ENCODE measurements around the gene KCNH4. TPM values are rescaled to one million over a fixed set of nuclear protein-coding genes. Genes with fewer than 3 reads are reported as not detected.

The KCNH4 gene
- total RNA-seq, 2 experiments from 2014 or later = not detected

- Histone ChIP-seq H3K36me3 (ENCODE audit: insufficient read depth, low read length) (peaks cover 49% of the 10 kb centered on the region), H3K9me3 (ENCODE audit: low read length) (no peaks in the 10 kb centered on the region), H3K4me3 (ENCODE audit: low read depth, low read length, poor library complexity, severe bottlenecking) (peak within 1 kb of the TSS; percentile 77), H3K79me2 (ENCODE audit: insufficient read depth, low read depth, low read length) (peaks cover 3% of the 10 kb centered on the region; the same call in 1 of the 2 replicates), H3K9me2 (ENCODE audit: insufficient read depth, low read length) (no peaks in the 10 kb centered on the region), H3K4me1 (ENCODE audit: insufficient read depth, low read length, poor library complexity, severe bottlenecking) (peaks cover 44% of the 10 kb centered on the region), H2AFZ (ENCODE audit: low read length) (0 out of 2 replicates have a peak within 1 kb of the TSS, but pooled peaks have one; percentile 34), H4K20me1 (ENCODE audit: insufficient read depth, low read length) (no peaks in the 10 kb centered on the region), H3K4me2 (ENCODE audit: low read length) (peak within 1 kb of the TSS; percentile 86), H3K27ac (ENCODE audit: low read depth, low read length, poor library complexity, severe bottlenecking) (peak within 1 kb of the TSS; percentile 46)
- no TSS peak for BruUV-seq (replicated peaks)
- POLR2A ChIA-PET = interaction anchor here (0.6 to 1.9 kb wide), 13 partner anchors 9 to 267 kb away, joined by 3 to 12 read pairs (median 4); partner anchors contain the start of genes NKIRAS2 and STAT3
- intact Hi-C loops (cut with micrococcal nuclease; ENCODE audit: unreplicated experiment) = no loop called here
- no peak for TF ChIP-seq EZH2phosphoT487 (IDR thresholded peaks at IDR 0.05; ENCODE audit: borderline replicate concordance, low read depth, low read length)
- TF ChIP-seq, protein P1, sequence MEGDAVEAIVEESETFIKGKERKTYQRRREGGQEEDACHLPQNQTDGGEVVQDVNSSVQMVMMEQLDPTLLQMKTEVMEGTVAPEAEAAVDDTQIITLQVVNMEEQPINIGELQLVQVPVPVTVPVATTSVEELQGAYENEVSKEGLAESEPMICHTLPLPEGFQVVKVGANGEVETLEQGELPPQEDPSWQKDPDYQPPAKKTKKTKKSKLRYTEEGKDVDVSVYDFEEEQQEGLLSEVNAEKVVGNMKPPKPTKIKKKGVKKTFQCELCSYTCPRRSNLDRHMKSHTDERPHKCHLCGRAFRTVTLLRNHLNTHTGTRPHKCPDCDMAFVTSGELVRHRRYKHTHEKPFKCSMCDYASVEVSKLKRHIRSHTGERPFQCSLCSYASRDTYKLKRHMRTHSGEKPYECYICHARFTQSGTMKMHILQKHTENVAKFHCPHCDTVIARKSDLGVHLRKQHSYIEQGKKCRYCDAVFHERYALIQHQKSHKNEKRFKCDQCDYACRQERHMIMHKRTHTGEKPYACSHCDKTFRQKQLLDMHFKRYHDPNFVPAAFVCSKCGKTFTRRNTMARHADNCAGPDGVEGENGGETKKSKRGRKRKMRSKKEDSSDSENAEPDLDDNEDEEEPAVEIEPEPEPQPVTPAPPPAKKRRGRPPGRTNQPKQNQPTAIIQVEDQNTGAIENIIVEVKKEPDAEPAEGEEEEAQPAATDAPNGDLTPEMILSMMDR (conservative IDR thresholded peaks at IDR 0.05; ENCODE audit: low read length) = no peak
- CTCF ChIA-PET (ENCODE audit: unreplicated experiment) = interaction anchor here (0.6 to 2.1 kb wide), 4 partner anchors 8 to 101 kb away, joined by 3 to 12 read pairs (median 5); partner anchors contain the start of gene NKIRAS2
- DNase-seq (ENCODE audit: low spot score) = peak; percentile 87
Observed at GRCh38 chr17:42120770-42121769, 59.9 kb downstream of the KCNH4 start, which contains the start of gene KAT2A. TSS of gene KAT2A (minus strand) at chr17:42121367. CDS start at chr17:42121304, 63 bp downstream.

GRCh38 chr17:42120161-42120769 is 60.7 kb downstream of the KCNH4 start:
- TF ChIP-seq EZH2phosphoT487 (IDR thresholded peaks at IDR 0.05; ENCODE audit: borderline replicate concordance, low read depth, low read length) = no peak
- TF ChIP-seq, protein P1 (conservative IDR thresholded peaks at IDR 0.05; ENCODE audit: low read length) = no peak
- CTCF ChIA-PET (ENCODE audit: unreplicated experiment) = interaction anchor here (0.6 to 2.1 kb wide), 4 partner anchors 9 to 105 kb away, joined by 3 to 12 read pairs (median 4); partner anchors contain the start of gene NKIRAS2
- H3K4me2 ChIP-seq (ENCODE audit: low read length) = peak overlapping the region; percentile 86
- H3K4me1 ChIP-seq (ENCODE audit: insufficient read depth, low read length, poor library complexity, severe bottlenecking) = peaks cover 52% of the 10 kb centered on the region
- POLR2A ChIA-PET = interaction anchor here (0.6 to 1.9 kb wide), 12 partner anchors 9 to 161 kb away, joined by 3 to 12 read pairs (median 4); partner anchors contain the start of gene NKIRAS2
- peak overlapping the region; percentile 46 for H3K27ac ChIP-seq (ENCODE audit: low read depth, low read length, poor library complexity, severe bottlenecking)
- BruUV-seq (replicated peaks) = no TSS peak
- DNase-seq (ENCODE audit: low spot score) = peak; percentile 33
- peak overlapping the region; percentile 77 for H3K4me3 ChIP-seq (ENCODE audit: low read depth, low read length, poor library complexity, severe bottlenecking)
- H3K79me2 ChIP-seq (ENCODE audit: insufficient read depth, low read depth, low read length) = peaks cover 3% of the 10 kb centered on the region; the same call in 1 of the 2 replicates
- no peaks in the 10 kb centered on the region for H4K20me1 ChIP-seq (ENCODE audit: insufficient read depth, low read length)
- no peaks in the 10 kb centered on the region for H3K9me3 ChIP-seq (ENCODE audit: low read length)
- no peaks in the 10 kb centered on the region for H3K9me2 ChIP-seq (ENCODE audit: insufficient read depth, low read length)
- peaks cover 41% of the 10 kb centered on the region for H3K36me3 ChIP-seq (ENCODE audit: insufficient read depth, low read length)
- H2AFZ ChIP-seq (ENCODE audit: low read length) = no peak overlapping the region
- intact Hi-C loops (cut with micrococcal nuclease; ENCODE audit: unreplicated experiment) = no loop called here

Data from OCI-LY7 (cell line).